ENCODE data around the gene PDLIM3. TPM values are rescaled to one million over a fixed set of nuclear protein-coding genes. Genes with fewer than 3 reads are reported as not detected.
"Not testable (repeated sequence)": the region's sequence is repeated elsewhere in the genome, so short reads cannot be mapped to it uniquely, and the experiment has no call there.

PDLIM3 gene
- total and polyA plus RNA-seq, 11 donors, result 111 to 1,156 (median 246) TPM

GRCh38 chr4:185512516-185512915 is 22.8 kb downstream of the PDLIM3 start:
- peaks cover 0 to 32% (median 14%) of the 10 kb centered on the region in 12 donors for H3K4me1 ChIP-seq
- ATAC-seq (no peak), DNase-seq (no peak)
- peaks cover 0 to 87% (median 2%) of the 10 kb centered on the region in 9 donors for H3K36me3 ChIP-seq
- no peak overlapping the region for H3K4me3 ChIP-seq
- intact Hi-C loops (cut with DNase I), result no loop called here
- H3K27me3 ChIP-seq, result peaks cover 0 to 27% (median 0%) of the 10 kb centered on the region in 9 donors
- 83 to 88% (median 85%) methylated on average over 3 of the region's 3 CpGs for WGBS, 4 donors
- H3K9me3 ChIP-seq, result no peaks in the 10 kb centered on the region
- TF ChIP-seq POLR2A (IDR thresholded peaks at IDR 0.05) (no peak), CTCF (IDR thresholded peaks at IDR 0.05) (no peak)
- H3K27ac ChIP-seq, result peak overlapping the region in 5 of 12 donors; percentile 3 to 63 (median 61)

GRCh38 chr4:185511243-185511642 is 24.1 kb downstream of the PDLIM3 start:
- DNase-seq; H3K9me3 ChIP-seq; intact Hi-C loops (cut with DNase I); ATAC-seq; H3K4me3 ChIP-seq: not testable (repeated sequence)
- peak in 1 of 12 donors; percentile 11 for TF ChIP-seq CTCF (IDR thresholded peaks at IDR 0.05)
- Histone ChIP-seq H3K27ac (peak overlapping the region in 6 of 12 donors; percentile 7 to 37 (median 20)), H3K4me1 (peaks cover 0 to 32% (median 14%) of the 10 kb centered on the region in 12 donors), H3K36me3 (peaks cover 0 to 85% (median 0%) of the 10 kb centered on the region in 9 donors), H3K27me3 (peaks cover 0 to 27% (median 0%) of the 10 kb centered on the region in 9 donors)
- WGBS, 4 donors, result 58 to 66% (median 61%) methylated on average over 2 of the region's 2 CpGs

GRCh38 chr4:185510806-185511205 is 24.5 kb downstream of the PDLIM3 start:
- WGBS, 4 donors, result 57 to 72% (median 68%) methylated on average over 5 of the region's 5 CpGs
- no peak for ATAC-seq
- H3K9me3 ChIP-seq, result no peaks in the 10 kb centered on the region
- intact Hi-C loops (cut with DNase I), result no loop called here
- no peak for TF ChIP-seq POLR2A (IDR thresholded peaks at IDR 0.05)
- TF ChIP-seq CTCF (IDR thresholded peaks at IDR 0.05), result no peak
- H3K4me1 ChIP-seq, result peaks cover 0 to 32% (median 14%) of the 10 kb centered on the region in 12 donors
- H3K27me3 ChIP-seq, result peaks cover 0 to 27% (median 0%) of the 10 kb centered on the region in 9 donors
- H3K36me3 ChIP-seq, result peaks cover 0 to 85% (median 0%) of the 10 kb centered on the region in 9 donors
- H3K4me3 ChIP-seq, result no peak overlapping the region
- H3K27ac ChIP-seq, result peak overlapping the region in 6 of 12 donors; percentile 4 to 37 (median 19)
- no peak for DNase-seq

- peaks cover 0 to 19% (median 6%) of the 10 kb centered on the region in 12 donors for H3K4me1 ChIP-seq
- ATAC-seq, result no peak
These were observed 27.1 kb downstream of the PDLIM3 start for GRCh38 chr4:185508181-185508580.

More at GRCh38 chr4:185508181-185508580, 27.1 kb downstream of the PDLIM3 start:
- peak overlapping the region in 2 of 12 donors; percentile 26 to 48 for H3K27ac ChIP-seq
- H3K36me3 ChIP-seq, result peaks cover 0 to 84% (median 6%) of the 10 kb centered on the region in 9 donors
- no peak overlapping the region for H3K4me3 ChIP-seq
- no peaks in the 10 kb centered on the region for H3K9me3 ChIP-seq
- H3K27me3 ChIP-seq, result peaks cover 0 to 18% (median 0%) of the 10 kb centered on the region in 9 donors
- DNase-seq, result no peak
- no peak for TF ChIP-seq CTCF (IDR thresholded peaks at IDR 0.05)
- TF ChIP-seq POLR2A (IDR thresholded peaks at IDR 0.05), result no peak
- intact Hi-C loops (cut with DNase I), result no loop called here
- WGBS, 4 donors, result 70 to 83% (median 80%) methylated on average over 4 of the region's 4 CpGs
